GM12874 (cell line): ENCODE measurements around the gene CELSR2.

Experiments used
- CTCF ChIP-seq: IDR thresholded peaks from 2 replicates; pipeline ENCODE4 v1.5.1; 2011; ENCODE audit warnings: low read depth, mild to moderate bottlenecking, control low read depth, low read length, moderate library complexity; ENCODE audit not compliant: insufficient read depth

CELSR2 gene

GRCh38 chr1:109265016-109265415, 15.7 kb downstream of the CELSR2 start:
- no peak for TF ChIP-seq CTCF

GRCh38 chr1:109265741-109266330, 16.5 kb downstream of the CELSR2 start:
- no peak for TF ChIP-seq CTCF

GRCh38 chr1:109266965-109267364, 17.6 kb downstream of the CELSR2 start:
- no peak for TF ChIP-seq CTCF

GRCh38 chr1:109267743-109268300, 18.5 kb downstream of the CELSR2 start:
- TF ChIP-seq CTCF = no peak

GRCh38 chr1:109268431-109269211, 19.3 kb downstream of the CELSR2 start:
- no peak for TF ChIP-seq CTCF

GRCh38 chr1:109269212-109269980, 20.1 kb downstream of the CELSR2 start:
- TF ChIP-seq CTCF = no peak

- TF ChIP-seq CTCF = no peak
Measured at GRCh38 chr1:109269981-109270622, 20.8 kb downstream of the CELSR2 start.
